GM18511 (cell line): Measurements from ENCODE around the gene TNFRSF13B.
"Not testable (repeated sequence)": the region's sequence is repeated elsewhere in the genome, so short reads cannot be mapped to it uniquely, and the experiment has no call there.

Source experiments
- ATAC-seq: cut with Tn5 transposase; IDR thresholded peaks from one replicate; pipeline ENCODE4 v1.9.1; 2021; ENCODE audit warnings: mild to moderate bottlenecking, moderate library complexity; ENCODE audit not compliant: unreplicated experiment

Gene TNFRSF13B

GRCh38 chr17:16971458-16972338 is at the start of gene TNFRSF13B:
TSS of gene TNFRSF13B (minus strand) at chr17:16972118. CDS start at chr17:16972075, 43 bp downstream.
- peak; percentile 35 for ATAC-seq

DNA sequence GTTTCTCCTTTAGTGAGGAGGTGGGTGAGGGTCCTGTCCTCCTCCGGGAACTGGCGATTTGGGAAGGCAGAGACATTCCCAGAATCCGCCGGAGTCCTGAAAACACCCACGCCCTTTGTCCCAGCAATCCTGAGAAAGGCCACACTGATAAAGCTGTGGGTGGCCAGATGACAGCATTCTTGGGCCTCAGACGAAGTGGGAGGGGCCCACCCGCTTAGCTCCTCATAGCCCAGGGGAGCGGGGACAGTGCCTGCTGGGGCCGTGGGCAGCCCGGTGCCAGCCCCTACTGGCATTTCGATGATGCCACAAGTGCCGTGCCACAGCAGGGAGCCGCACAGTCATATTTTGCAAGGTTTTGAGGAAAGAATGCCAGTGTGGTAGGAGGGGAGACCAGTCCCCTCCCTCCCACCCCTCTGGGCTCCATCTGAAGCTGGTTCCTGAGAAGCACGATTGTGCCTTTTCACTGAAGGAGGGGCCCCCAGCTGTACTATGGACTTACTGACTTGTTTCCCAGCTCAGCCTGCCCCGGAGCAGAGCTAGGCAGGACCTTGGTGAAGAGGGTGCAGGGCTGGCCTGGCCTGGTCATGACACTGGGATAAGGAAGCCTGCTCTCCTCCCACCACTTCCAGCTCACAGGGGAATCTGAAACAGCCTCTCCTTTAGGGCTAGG is 49.4 kb upstream of the TNFRSF13B start:
- no peak for ATAC-seq

DNA sequence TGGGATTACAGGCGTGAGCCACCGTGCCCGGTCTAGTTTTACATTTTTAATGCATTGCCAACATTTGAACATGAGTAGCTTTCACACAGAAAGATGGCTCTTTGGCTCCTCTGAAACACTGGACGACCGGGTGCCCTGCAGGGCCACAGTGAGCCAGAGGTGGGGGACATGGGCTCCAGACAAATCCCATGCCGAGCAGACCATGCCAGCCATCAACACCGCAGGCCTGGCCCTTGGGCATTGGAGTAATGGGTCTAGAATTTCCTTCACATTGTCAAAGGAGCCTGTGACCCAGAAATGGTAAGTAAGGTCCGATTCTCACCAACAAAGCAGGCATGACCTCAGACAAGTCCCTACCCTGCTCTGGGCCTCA is 48.9 kb upstream of the TNFRSF13B start:
- ATAC-seq: no peak

GRCh38 chr17:17019891-17020456 is 48.1 kb upstream of the TNFRSF13B start:
- ATAC-seq: no peak

DNA sequence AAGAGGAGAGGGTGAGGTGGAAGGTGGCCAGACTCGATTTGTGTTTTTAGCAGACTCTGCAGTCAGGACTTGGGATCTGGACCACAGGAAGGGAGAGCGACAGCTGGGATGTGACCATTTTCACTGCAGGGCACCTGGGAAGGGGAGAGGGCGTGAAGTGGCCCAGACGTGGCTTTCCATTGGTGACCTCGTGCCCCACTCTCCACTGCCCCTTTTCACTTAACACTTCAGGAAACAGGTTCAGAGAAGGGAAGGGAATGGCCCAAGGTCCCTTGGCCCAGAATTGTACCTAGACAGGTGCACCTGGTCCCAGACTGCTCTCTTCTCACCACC is 47.5 kb upstream of the TNFRSF13B start:
- no peak for ATAC-seq

DNA sequence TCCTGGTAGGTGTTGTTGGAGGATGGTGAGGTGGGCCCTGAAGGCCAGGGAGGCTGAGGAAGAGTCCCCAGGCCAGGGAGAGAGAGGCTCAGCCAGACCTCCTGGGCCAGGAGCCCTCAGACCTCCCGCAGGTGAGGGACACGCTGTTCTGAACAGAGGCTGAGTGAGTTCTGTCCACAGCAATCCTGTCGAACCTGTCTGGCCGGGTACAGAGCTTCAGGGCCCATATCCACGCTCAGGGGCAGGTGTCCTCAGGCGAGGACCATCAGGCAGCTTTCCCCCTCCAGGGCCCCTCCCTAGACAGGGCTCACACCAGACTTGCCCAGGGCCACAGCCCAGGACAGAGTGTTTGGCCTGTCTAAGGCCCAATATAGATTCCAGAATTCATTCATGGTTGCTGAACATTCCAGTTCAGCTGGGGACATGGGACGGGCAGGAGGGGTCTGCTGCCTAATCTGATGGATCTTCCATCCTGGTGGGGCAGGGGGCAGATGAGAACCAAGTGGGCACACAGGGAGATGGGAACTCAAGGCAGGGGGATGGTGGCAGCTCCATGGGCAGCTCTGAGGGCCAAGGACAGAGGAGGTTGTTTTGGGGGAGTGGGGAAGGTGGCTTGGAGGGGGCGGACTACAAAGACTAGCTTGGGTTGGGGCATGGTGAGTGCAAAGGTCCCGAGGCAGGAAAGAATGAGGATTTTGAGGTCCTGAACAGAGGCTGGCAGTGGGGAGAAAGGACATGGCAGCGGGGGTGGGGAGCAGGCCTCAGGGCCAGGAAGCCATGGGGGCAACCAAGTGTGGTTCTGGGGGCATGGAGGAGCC is 46.9 kb upstream of the TNFRSF13B start:
- ATAC-seq: no peak

DNA sequence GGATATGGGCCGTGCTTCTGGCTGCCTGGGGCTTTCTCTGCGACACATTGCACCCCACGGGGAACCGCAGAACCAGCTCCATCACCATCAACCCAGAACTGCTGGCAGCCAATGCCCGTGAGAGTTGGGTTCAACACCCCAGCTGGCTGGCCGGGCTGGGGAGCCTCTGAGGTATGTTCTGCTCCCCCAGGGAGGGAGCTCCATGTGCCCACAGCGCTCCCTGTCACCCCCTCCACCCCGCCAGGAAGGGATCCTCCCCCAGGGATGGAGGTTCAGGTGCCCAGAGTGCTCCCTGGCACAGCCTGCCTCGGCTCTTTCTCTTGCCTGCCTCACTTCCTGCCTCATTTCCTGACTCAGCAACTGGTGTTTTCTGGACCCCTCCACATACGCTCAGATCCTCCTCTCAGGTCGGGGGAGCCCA is 46.1 kb upstream of the TNFRSF13B start:
- no peak for ATAC-seq

DNA sequence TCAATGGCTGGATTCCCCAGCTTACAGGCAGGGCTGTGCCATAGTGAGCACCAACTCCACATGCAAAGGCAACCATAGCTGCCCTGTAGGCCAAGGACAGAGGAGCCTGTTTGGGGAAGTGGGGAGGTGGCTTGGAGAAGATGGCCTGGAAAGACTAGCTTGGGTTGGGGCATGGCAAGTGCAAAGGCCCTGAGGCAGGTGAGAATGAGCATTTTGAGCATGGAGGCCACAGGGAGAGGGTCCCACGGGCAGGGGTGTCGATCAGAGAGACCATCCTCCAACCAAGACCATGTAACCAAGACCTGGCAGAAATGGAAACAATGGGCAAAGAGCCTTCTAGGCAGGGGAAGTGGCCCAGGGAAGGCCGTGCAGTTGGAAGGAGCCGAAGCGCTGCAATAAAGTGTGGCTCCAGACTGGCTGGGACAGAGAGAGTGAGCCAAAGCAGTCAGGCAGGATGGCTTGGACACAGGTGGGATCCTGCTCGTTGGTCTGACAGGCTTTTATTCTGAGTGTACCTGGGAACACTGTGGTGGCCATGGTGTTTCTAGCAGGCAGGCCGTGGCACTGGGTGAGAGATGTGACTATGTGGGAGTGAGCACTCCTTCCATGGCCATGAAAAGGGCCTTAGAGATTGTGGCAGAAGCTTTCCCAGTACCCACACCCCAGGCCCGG is 45.6 kb upstream of the TNFRSF13B start:
- no peak for ATAC-seq

- ATAC-seq: not testable (repeated sequence)
These were observed 44.6 kb upstream of the TNFRSF13B start for GRCh38 chr17:17016199-17017197.

- no peak for ATAC-seq
These were observed 43.3 kb upstream of the TNFRSF13B start for GRCh38 chr17:17015230-17015629.

DNA sequence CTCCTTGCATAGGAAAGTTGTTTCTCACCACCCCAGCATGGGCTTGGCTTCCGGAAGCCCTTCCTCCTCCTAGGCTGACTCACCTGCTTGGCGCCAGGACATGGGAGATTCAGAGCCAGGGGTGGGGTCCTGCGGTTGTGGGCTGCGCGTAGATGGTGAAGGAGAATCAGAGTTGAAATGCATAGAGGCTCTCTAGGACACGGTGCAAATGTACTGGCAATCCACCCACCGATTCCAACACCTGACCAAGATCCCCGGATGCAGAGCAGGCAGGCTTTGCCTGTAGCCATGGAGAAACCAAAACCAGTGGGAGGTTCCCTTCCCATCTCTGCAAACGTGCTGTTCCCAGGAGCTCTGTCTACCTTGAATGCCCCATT is 42.8 kb upstream of the TNFRSF13B start:
- not testable (repeated sequence) for ATAC-seq

- ATAC-seq: not testable (repeated sequence)
These were observed 42.2 kb upstream of the TNFRSF13B start for GRCh38 chr17:17013828-17014747.

- ATAC-seq: not testable (repeated sequence)
These were observed 39.4 kb upstream of the TNFRSF13B start for GRCh38 chr17:17011043-17011907.

DNA sequence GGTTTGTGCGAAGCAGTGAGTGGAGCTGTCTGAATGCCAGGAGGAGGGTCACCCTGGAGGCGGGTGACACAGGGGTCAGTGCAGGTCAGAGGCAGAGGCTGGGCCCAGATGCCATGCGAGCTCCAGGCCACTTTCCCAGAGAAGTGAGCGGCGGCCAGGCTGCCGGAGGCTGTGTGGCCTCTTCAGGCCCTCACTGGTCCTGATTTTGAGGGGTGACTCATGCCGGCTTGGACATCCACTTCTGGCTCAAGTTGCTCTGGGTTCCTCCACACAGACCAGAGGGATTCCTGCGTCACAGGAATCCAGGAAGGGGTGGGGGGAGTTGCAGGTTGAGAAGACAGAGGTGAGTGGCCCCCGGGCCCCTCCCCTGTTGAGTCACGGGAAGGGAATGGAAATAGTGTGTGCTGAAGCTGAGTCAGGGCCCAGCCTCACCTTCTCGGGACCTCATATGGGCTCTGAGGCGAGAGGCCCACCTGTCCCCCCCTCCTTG is 38.7 kb upstream of the TNFRSF13B start:
- ATAC-seq: not testable (repeated sequence)

DNA sequence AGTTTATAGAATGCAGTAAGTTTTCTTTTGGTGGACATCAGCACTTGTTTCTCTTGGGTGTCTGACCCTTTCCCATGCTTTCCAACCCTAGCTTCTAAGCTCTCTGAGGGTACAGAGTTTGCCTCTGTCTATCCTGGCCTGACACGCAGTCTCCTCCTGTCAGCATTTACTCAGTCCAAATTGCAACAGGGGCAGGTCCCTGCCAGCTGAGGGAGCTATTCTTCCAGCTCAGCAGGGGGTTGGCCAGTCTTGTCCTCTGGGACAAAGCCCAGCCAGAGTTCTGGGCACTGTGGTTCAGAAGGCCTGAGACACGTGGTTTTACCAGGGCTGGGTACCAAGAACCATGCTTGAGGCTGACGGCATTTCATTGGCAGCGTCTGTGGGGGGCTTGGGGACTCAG is 38.1 kb upstream of the TNFRSF13B start:
- ATAC-seq: not testable (repeated sequence)

DNA sequence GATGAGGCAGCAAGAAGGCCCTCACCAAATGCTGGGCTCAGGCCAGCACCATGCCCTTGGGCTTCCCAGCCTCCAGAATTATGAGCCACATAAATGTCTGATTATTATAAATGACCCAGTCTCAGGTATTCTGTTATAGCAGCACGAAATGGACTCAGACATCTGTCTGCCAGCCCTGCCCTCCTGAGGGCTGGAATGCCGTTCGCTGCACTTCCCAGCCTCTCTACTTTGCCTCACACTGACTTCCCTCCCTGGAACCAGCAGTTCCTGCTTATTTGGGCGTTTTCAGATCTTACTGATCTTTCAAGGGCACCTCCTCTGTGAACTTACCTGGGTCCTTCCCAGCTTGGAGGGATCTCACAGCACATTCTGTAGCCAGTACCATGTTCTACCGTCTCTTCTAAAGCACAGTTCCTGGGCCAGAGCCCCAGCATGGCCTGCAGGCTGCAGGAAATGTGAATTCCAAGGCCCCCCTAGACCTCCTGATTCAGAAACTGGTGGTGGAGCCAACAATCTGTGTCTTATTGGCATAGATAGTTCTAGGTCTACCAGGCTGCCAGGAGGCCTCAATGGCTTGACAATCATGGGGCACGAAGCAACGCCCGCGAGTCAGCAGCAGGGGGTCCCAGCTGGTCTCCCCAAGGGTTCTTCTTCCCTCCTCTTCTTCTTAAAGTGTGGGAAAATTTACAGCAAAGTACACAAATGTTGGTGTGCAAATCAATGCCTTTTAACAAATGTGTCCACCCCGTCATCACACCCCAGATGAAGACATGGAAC is 36.9 kb upstream of the TNFRSF13B start:
- not testable (repeated sequence) for ATAC-seq
